ENCODE data around the gene GAB1. TPM values are rescaled to one million over a fixed set of nuclear protein-coding genes. Genes with fewer than 3 reads are reported as not detected.

The GAB1 gene
- total and polyA plus RNA-seq, 2 of the 13 experiments (the other 11 are each of a cell fraction or from before 2014, with no cell fraction given): 8.7 to 14.7 TPM

DNA sequence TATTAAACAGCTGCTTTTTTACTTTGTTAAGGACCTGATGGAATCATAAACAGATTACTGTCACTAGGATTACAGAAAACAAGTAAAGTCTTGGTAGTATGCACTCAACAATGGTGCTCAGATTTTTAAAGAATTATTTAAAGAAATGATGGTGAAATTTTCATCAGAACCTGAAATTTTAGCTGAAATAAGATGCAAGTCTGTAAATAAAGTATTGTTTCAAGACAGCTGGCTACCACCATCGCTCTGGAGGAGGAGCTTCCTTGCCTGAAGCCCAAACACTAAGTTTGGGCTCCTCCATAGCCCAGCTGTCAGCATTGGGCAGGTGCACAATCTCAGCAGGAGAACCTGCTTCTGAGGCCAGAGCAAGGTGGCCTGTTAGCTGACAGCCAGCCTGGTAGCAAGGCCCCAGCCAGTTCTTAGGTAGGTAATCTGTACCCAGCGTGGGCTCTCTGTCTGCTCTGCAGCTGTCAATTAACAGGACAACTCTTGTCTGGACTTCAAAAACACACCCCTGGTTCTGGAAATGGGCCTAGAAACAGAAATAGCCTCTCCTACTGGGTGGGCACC lies 4.6 kb downstream of the GAB1 start:
- H3K27ac ChIP-seq (ENCODE audit: extremely low read length, insufficient read depth, low read length): no peak overlapping the region
- H3K4me1 ChIP-seq (ENCODE audit: insufficient read depth, low read length): peaks cover 43% of the 10 kb centered on the region
- TF ChIP-seq, protein P1, sequence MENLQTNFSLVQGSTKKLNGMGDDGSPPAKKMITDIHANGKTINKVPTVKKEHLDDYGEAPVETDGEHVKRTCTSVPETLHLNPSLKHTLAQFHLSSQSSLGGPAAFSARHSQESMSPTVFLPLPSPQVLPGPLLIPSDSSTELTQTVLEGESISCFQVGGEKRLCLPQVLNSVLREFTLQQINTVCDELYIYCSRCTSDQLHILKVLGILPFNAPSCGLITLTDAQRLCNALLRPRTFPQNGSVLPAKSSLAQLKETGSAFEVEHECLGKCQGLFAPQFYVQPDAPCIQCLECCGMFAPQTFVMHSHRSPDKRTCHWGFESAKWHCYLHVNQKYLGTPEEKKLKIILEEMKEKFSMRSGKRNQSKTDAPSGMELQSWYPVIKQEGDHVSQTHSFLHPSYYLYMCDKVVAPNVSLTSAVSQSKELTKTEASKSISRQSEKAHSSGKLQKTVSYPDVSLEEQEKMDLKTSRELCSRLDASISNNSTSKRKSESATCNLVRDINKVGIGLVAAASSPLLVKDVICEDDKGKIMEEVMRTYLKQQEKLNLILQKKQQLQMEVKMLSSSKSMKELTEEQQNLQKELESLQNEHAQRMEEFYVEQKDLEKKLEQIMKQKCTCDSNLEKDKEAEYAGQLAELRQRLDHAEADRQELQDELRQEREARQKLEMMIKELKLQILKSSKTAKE (CRISPR knock-in tag; IDR thresholded peaks at IDR 0.05; ENCODE audit: borderline replicate concordance): no peak
- TF ChIP-seq NCOR1 (IDR thresholded peaks at IDR 0.05; ENCODE audit: borderline replicate concordance, low read length) (no peak), ZNF570 (CRISPR knock-in tag; IDR thresholded peaks at IDR 0.05; ENCODE audit: borderline replicate concordance) (no peak), POLR2G (IDR thresholded peaks at IDR 0.05; ENCODE audit: low read depth, low read length) (no peak), TGIF2 (CRISPR knock-in tag; IDR thresholded peaks at IDR 0.05) (no peak), ZNF850 (CRISPR knock-in tag; conservative IDR thresholded peaks at IDR 0.05) (no peak), PHF20 (CRISPR knock-in tag; IDR thresholded peaks at IDR 0.05) (no peak)
- TF ChIP-seq, protein P2, sequence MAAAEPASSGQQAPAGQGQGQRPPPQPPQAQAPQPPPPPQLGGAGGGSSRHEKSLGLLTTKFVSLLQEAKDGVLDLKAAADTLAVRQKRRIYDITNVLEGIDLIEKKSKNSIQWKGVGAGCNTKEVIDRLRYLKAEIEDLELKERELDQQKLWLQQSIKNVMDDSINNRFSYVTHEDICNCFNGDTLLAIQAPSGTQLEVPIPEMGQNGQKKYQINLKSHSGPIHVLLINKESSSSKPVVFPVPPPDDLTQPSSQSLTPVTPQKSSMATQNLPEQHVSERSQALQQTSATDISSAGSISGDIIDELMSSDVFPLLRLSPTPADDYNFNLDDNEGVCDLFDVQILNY (CRISPR knock-in tag; conservative IDR thresholded peaks at IDR 0.05): no peak
- TF ChIP-seq, protein P3, sequence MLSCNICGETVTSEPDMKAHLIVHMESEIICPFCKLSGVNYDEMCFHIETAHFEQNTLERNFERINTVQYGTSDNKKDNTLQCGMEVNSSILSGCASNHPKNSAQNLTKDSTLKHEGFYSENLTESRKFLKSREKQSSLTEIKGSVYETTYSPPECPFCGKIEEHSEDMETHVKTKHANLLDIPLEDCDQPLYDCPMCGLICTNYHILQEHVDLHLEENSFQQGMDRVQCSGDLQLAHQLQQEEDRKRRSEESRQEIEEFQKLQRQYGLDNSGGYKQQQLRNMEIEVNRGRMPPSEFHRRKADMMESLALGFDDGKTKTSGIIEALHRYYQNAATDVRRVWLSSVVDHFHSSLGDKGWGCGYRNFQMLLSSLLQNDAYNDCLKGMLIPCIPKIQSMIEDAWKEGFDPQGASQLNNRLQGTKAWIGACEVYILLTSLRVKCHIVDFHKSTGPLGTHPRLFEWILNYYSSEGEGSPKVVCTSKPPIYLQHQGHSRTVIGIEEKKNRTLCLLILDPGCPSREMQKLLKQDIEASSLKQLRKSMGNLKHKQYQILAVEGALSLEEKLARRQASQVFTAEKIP (CRISPR knock-in tag; IDR thresholded peaks at IDR 0.05; ENCODE audit: borderline replicate concordance): no peak
- no peak overlapping the region for H3K4me2 ChIP-seq (ENCODE audit: low read depth, low read length)
- 100% methylated on average over 2 of the region's 2 CpGs for WGBS (ENCODE audit: low lambda C conversion rate)
- BruUV-seq (replicated peaks): no TSS peak
- H3K36me3 ChIP-seq (replicated peaks in 1 of 2; ENCODE audit: control insufficient read depth in 1 of 2, insufficient read depth in 2 of 2, low read length in 2 of 2): peaks cover 0 to 1% of the 10 kb centered on the region in 2 experiments; a peak in 1 of 5 replicates
- peaks cover 81% of the 10 kb centered on the region for H3K79me2 ChIP-seq (ENCODE audit: insufficient read depth, low read length)
- POLR2A ChIA-PET: no interaction called here
- no peak for DNase-seq (ENCODE audit: low spot score)
- intact Hi-C loops (cut with micrococcal nuclease; ENCODE audit: unreplicated experiment): no loop called here
- ATAC-seq: no peak
- H3K9me3 ChIP-seq (ENCODE audit: low read length): no peaks in the 10 kb centered on the region
- no peak for FAIRE-seq
- no peak overlapping the region for H2AFZ ChIP-seq (ENCODE audit: low read length)
- CTCF ChIA-PET (ENCODE audit: low intra/inter-chr PET ratio, low total read pairs): no interaction called here
- H3K4me3 ChIP-seq (replicated peaks in 1 of 3; ENCODE audit: insufficient read depth in 1 of 3, low read depth in 2 of 3, low read length in 3 of 3): no peak overlapping the region
- peaks cover 9% of the 10 kb centered on the region for H4K20me1 ChIP-seq (ENCODE audit: insufficient read depth, low read length)
- H3K27me3 ChIP-seq (ENCODE audit: control insufficient read depth in 1 of 2, insufficient read depth in 2 of 2, low read length in 2 of 2): no peaks in the 10 kb centered on the region
- no peak overlapping the region for H3K9ac ChIP-seq (ENCODE audit: insufficient read depth, low read depth, low read length)
- in situ Hi-C loops (cut with HindIII; ENCODE audit: extremely low pct_ligation_motif_present, low pct_unique_long_range_greater_than_20kb): no loop called here
